Choroid plexus epithelial cell (primary cell): Measurements from ENCODE around the gene ANKH.

ENCODE experiments used
- DNase-seq: peaks from one replicate; pipeline ENCODE4 v3.0.0-alpha.2; 2010; ENCODE audit warnings: low read depth
- H3K4me3 ChIP-seq: 2 replicates; pipeline ENCODE4 v1.5.1; 2011; ENCODE audit warnings: low read depth, mild to moderate bottlenecking, control low read depth, low read length, moderate library complexity
- TF ChIP-seq, protein P1 (sequence below): conservative IDR thresholded peaks from 2 replicates; pipeline ENCODE4 v1.5.1; 2011; ENCODE audit warnings: low read depth, mild to moderate bottlenecking, control low read depth, inconsistent platforms, low read length, moderate library complexity

Gene ANKH

DNA sequence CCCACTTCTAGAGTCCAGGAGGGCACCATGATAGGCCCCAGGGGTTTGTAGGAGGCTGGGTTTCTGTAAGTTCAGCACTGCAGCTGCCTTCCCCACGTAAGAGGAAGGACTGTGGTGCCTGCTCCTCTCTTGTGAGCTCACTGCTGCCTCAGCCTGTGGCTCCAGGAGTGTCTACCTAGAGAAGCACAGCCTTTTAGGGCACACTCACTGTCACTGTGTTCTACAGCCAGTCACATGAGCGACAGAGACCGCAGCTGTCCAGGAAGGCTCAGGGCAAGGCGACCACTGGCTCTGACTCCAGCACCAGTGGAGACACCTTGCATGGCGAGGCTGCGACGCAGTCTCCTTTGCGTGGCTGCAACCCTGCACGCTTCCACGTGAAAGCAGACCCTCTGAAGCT is 134.3 kb downstream of the ANKH start:
- TF ChIP-seq, protein P1, sequence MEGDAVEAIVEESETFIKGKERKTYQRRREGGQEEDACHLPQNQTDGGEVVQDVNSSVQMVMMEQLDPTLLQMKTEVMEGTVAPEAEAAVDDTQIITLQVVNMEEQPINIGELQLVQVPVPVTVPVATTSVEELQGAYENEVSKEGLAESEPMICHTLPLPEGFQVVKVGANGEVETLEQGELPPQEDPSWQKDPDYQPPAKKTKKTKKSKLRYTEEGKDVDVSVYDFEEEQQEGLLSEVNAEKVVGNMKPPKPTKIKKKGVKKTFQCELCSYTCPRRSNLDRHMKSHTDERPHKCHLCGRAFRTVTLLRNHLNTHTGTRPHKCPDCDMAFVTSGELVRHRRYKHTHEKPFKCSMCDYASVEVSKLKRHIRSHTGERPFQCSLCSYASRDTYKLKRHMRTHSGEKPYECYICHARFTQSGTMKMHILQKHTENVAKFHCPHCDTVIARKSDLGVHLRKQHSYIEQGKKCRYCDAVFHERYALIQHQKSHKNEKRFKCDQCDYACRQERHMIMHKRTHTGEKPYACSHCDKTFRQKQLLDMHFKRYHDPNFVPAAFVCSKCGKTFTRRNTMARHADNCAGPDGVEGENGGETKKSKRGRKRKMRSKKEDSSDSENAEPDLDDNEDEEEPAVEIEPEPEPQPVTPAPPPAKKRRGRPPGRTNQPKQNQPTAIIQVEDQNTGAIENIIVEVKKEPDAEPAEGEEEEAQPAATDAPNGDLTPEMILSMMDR = no peak
- DNase-seq = no peak
- H3K4me3 ChIP-seq = no peak overlapping the region

DNA sequence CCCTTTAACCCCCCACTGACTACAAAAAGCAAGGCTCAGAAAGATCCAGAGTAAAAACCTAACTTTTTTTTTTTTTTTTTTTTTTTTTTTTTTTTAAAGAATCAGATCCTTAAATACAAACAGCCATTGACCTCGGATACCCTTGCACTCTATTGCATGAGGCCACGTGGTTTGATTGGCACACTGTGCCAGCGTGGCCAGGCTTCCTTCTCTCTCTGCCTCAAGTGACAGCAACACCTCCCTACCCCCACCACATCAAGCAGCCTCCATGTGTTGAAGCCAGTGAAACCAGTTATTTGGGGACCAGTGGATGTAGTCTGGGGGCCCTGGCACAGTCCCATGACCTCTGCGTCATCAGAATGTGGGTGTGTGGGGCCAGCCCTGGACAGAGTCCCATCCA is 135.6 kb downstream of the ANKH start:
- H3K4me3 ChIP-seq = no peak overlapping the region
- DNase-seq = no peak
- TF ChIP-seq, protein P1 = no peak

DNA sequence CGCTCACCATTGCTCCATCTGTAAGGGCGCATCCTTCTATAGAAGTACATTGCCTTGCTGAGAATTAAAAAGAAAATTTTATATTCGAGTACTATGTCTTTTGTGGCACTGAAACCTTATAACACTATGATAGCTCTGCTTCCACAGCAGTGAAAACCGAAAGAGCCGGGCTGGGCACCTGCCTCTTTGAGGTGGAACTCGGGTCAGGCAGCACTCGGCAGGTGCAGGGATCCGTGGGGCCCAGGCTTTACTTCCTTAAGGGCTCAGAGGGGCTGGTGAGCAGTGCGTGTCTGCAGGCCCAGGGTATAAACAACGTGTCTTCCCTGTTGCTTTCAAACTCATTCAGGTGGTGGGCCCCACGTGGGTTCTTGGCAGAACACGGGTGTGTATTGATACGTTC is 137.2 kb downstream of the ANKH start:
- DNase-seq = no peak
- TF ChIP-seq, protein P1 = no peak
- no peak overlapping the region for H3K4me3 ChIP-seq

DNA sequence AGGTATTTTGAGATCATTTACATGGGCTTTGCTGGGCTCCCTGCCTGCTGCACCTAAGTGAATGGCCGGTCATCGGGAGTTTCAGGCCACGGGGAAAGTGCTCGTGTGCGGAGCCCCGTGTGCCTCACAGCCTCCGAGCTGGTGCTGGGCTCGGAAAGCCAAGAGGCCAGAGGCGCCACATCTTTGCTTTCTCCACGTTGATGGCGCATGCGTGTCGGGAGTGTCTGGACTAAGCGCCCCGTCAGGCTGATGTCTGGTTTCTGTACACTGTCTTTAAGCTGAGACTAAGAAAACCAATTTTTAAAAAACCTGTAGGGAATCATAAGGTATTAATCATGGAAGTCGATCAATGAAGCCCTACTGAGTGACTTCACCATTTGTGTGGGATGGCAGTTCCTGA is 137.9 kb downstream of the ANKH start:
- H3K4me3 ChIP-seq = no peak overlapping the region
- TF ChIP-seq, protein P1 = no peak
- DNase-seq = no peak

DNA sequence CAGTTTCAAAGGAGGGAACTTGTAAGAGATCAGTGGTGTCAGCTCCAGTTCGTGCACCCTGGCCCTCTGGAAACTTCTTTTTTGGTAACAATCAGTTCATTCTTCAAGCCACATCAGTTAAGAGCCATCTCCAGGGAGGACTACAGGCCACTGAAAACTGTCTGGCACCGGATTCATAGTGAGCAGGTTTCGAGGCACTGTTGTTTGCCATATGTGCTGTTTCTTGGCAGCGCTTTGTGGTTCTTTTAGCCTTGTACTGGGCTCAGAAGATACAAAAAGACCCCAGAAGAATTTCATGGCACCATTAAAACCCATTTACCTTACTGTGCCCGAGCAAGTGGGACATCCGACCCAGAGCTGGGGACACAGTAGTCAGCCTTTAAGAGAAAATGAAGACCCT is 138.6 kb downstream of the ANKH start:
- TF ChIP-seq, protein P1 = no peak
- no peak overlapping the region for H3K4me3 ChIP-seq
- DNase-seq = no peak

DNA sequence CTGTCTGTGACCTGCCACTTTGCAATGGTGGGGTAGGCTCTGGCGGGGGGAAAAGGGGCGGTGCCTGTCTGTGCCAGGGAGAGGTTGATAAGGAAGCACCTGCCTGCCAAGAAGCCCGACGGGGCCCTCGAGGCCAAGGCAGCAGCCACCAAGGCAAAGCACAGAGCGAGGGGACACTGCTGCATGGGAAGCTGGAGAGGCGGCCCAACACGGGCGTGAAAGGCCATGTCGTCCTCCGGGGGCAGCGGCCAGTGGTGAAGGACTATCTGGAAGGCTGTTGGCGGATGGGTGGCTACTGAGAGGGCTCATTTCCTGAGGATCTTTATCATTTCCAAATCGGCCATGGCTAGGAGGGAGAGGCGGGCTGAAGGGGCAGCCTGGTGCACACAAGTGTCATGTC is 140.7 kb downstream of the ANKH start:
- TF ChIP-seq, protein P1 = no peak
- no peak for DNase-seq
- no peak overlapping the region for H3K4me3 ChIP-seq

DNA sequence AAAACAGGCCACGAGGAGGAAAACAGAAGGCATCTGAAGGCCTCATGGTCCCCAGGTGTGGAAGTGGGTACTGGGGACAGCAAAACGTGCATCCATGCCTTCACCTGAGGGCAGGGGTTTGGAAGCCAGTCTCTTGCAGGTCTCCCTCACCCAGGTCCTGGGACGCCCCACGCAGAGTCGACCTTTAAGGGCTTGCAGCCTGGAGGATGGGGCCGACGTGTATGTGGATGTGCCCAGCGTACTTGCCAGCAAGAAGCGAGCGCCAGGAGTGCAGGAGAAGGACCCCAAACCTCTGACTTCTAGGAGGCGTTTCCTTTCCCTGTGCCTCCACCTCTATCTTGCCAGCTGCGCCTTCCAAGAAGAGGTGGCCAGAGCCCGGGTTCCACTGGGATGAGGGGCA is 141.1 kb downstream of the ANKH start:
- no peak for DNase-seq
- TF ChIP-seq, protein P1 = no peak
- H3K4me3 ChIP-seq = no peak overlapping the region
